GM23338 (cell line): ENCODE results near the gene HDAC5. TPM values are rescaled to one million over a fixed set of nuclear protein-coding genes. Genes with fewer than 3 reads are reported as not detected.
A peak's percentile ranks its signal among the peaks of the same experiment; 100 is the strongest.

ENCODE experiments used
- ATAC-seq: fragments of 200-7000 bp; cut with Tn5 transposase; 3 replicates; pipeline ENCODE4 v1.9.1; 2020
- DNase-seq: peaks from one replicate; pipeline ENCODE4 v3.0.0-alpha.2; 2015; ENCODE audit warnings: low spot score
- H2AFZ ChIP-seq: fragments of 200-600 bp; sonication (generic); 2 replicates; pipeline ENCODE4 v1.8.0; 2016; ENCODE audit warnings: antibody characterized with exemption, mild to moderate bottlenecking, moderate library complexity
- H3F3A ChIP-seq: fragments of 200-600 bp; sonication (generic); replicated peaks from 2 replicates; pipeline ENCODE4 v1.8.0; 2017; ENCODE audit warnings: antibody characterized with exemption, mixed run types, low read depth
- H3K27ac ChIP-seq: fragments of 200-600 bp; sonication (generic); 2 replicates; pipeline ENCODE4 v1.6.1; 2016; ENCODE audit warnings: low read depth
- H3K27me3 ChIP-seq: fragments of 200-600 bp; sonication (generic); 2 replicates; pipeline ENCODE4 v1.8.0; 2016; ENCODE audit warnings: mild to moderate bottlenecking, mixed run types, moderate library complexity; ENCODE audit not compliant: insufficient read depth
- H3K36me3 ChIP-seq: fragments of 200-600 bp; sonication (generic); 2 replicates; pipeline ENCODE4 v1.8.0; 2016; ENCODE audit warnings: mild to moderate bottlenecking; ENCODE audit not compliant: insufficient read depth
- H3K4me1 ChIP-seq: fragments of 200-600 bp; sonication (generic); 2 replicates; pipeline ENCODE4 v1.8.0; 2016; ENCODE audit warnings: mild to moderate bottlenecking, moderate library complexity; ENCODE audit not compliant: insufficient read depth
- H3K4me2 ChIP-seq: fragments of 200-600 bp; sonication (generic); 2 replicates; pipeline ENCODE4 v1.7.1; 2017; ENCODE audit warnings: mixed run types
- H3K4me3 ChIP-seq: fragments of 200-600 bp; sonication (generic); 2 replicates; pipeline ENCODE4 v1.6.1; 2016; ENCODE audit warnings: mixed run types
- H3K79me2 ChIP-seq: fragments of 200-600 bp; sonication (generic); replicated peaks from 2 replicates; pipeline ENCODE4 v1.8.0; 2017; ENCODE audit warnings: mild to moderate bottlenecking; ENCODE audit not compliant: insufficient read depth
- H3K9me2 ChIP-seq: fragments of 200-600 bp; sonication (generic); 2 replicates; pipeline ENCODE4 v1.8.0; 2017; ENCODE audit not compliant: insufficient read depth
- H4K20me1 ChIP-seq: fragments of 200-600 bp; sonication (generic); replicated peaks from 2 replicates; pipeline ENCODE4 v1.8.0; 2017; ENCODE audit warnings: mild to moderate bottlenecking; ENCODE audit not compliant: insufficient read depth
- H3K27ac Mint-ChIP-seq: 2 replicates; pipeline ENCODE4 v1.8.0; 2020; ENCODE audit warnings: inconsistent platforms, mild to moderate bottlenecking, moderate library complexity, mixed read lengths
- H3K27me3 Mint-ChIP-seq: 3 replicates; pipeline ENCODE4 v1.8.0; 2022; ENCODE audit warnings: low read depth, mild to moderate bottlenecking, moderate library complexity, mixed read lengths, inconsistent platforms; ENCODE audit not compliant: insufficient read depth, poor library complexity
- H3K36me3 Mint-ChIP-seq: 3 replicates; pipeline ENCODE4 v1.8.0; 2021; ENCODE audit warnings: low read depth, mild to moderate bottlenecking, inconsistent platforms, moderate library complexity, mixed read lengths
- H3K4me1 Mint-ChIP-seq: 3 replicates; pipeline ENCODE4 v1.8.0; 2020; ENCODE audit warnings: mild to moderate bottlenecking, inconsistent platforms, mixed read lengths
- H3K4me3 Mint-ChIP-seq: 3 replicates; pipeline ENCODE4 v1.8.0; 2021; ENCODE audit warnings: moderate library complexity, mild to moderate bottlenecking, inconsistent platforms, mixed read lengths
- H3K9me3 Mint-ChIP-seq: 3 replicates; pipeline ENCODE4 v1.8.0; 2020; ENCODE audit warnings: moderate library complexity, mild to moderate bottlenecking, inconsistent platforms, mixed read lengths
- CREB1 ChIP-seq: fragments of 250-450 bp; sonication (Bioruptor Pico); IDR thresholded peaks from 2 replicates; pipeline ENCODE4 v1.5.0; 2020; ENCODE audit warnings: low read depth, mild to moderate bottlenecking, moderate library complexity
- EZH2 ChIP-seq: fragments of 200-600 bp; sonication (generic); IDR thresholded peaks from one replicate; pipeline ENCODE4 v1.8.0; 2017; ENCODE audit warnings: antibody characterized with exemption, mild to moderate bottlenecking, low read depth; ENCODE audit not compliant: unreplicated experiment
- EZH2phosphoT487 ChIP-seq: fragments of 200-600 bp; sonication (generic); IDR thresholded peaks from one replicate; pipeline ENCODE4 v1.8.1; 2018; ENCODE audit warnings: antibody characterized with exemption; ENCODE audit not compliant: unreplicated experiment
- JUNB ChIP-seq: IDR thresholded peaks from one replicate; pipeline ENCODE4 v1.6.1; 2016; ENCODE audit warnings: antibody characterized with exemption; ENCODE audit not compliant: unreplicated experiment
- NANOG ChIP-seq: IDR thresholded peaks from 2 replicates; pipeline ENCODE4 v1.6.1; 2016; ENCODE audit warnings: antibody characterized with exemption, borderline replicate concordance
- POLR2AphosphoS5 ChIP-seq: IDR thresholded peaks from 2 replicates; pipeline ENCODE4 v1.6.1; 2016; ENCODE audit warnings: antibody characterized with exemption, low read depth
- ZNF114 ChIP-seq: fragments of 250-450 bp; sonication (Bioruptor Pico); IDR thresholded peaks from 2 replicates; pipeline ENCODE4 v1.5.0; 2020; ENCODE audit warnings: mild to moderate bottlenecking, moderate library complexity
- ZNF331 ChIP-seq: fragments of 250-450 bp; sonication (Bioruptor Pico); IDR thresholded peaks from 2 replicates; pipeline ENCODE4 v1.5.0; 2020; ENCODE audit warnings: low read depth, mild to moderate bottlenecking, moderate library complexity
- polyA plus RNA-seq: library from polyadenylated mRNA; unstranded; fragments of >200 nt; fragmentation: Nextera tagmentation; extraction: Ambion mirVana; gene quantifications from 2 replicates; pipeline ENCODE4 v1.2.1, GENCODE V29; 2016
- total RNA-seq: library from RNA; depleted of rRNA; stranded (reverse); fragments of >200 nt; shearing (Covaris generic); gene quantifications from 2 replicates; pipeline ENCODE4 v1.2.3, GENCODE V29; 2014
- TF ChIP-seq, protein P1 (sequence below), 2 experiments: fragments of 200-600 bp in 1 of 2; sonication (generic) in 1 of 2; conservative IDR thresholded peaks; 2 replicates each; pipeline versions ENCODE4 v1.5.1 to v1.6.1; 2016 to 2017; ENCODE audit warnings: antibody characterized with exemption in 2 of 2, low read depth in 2 of 2, mild to moderate bottlenecking in 2 of 2, moderate library complexity in 1 of 2
- TF ChIP-seq, protein P2 (sequence below): IDR thresholded peaks from one replicate; pipeline ENCODE4 v1.6.1; 2018; ENCODE audit warnings: antibody characterized with exemption; ENCODE audit not compliant: unreplicated experiment
- TF ChIP-seq, protein P3 (sequence below): IDR thresholded peaks from 2 replicates; pipeline ENCODE4 v1.6.1; 2016; ENCODE audit warnings: antibody characterized with exemption
- TF ChIP-seq, protein P4 (sequence below): fragments of 250-450 bp; sonication (Bioruptor Pico); IDR thresholded peaks from 2 replicates; pipeline ENCODE4 v1.5.0; 2020; ENCODE audit warnings: mild to moderate bottlenecking, moderate library complexity

The HDAC5 gene
- total and polyA plus RNA-seq, 2 experiments from 2014 or later, result 16.9 to 71.1 TPM

DNA sequence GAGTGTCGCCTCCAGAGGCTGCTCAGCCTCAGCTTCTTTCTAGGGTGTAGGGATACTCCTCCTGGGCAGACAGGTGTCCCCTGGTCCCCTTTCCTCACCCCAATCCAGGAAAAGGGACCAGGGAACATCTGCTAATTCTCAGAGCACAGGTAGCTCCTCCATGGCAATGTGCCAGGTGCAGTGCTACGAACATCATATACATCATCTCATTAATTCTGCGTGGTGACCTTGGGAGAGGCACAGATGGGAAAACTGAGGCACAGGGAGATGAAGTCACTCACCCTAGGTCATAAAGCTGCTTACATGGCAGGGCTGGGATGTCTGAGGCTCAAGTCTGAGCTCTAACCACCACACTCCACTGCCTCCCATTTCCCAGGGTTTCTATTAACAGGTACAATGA is 11.7 kb downstream of the HDAC5 start:
- H4K20me1 ChIP-seq, result peaks cover 3% of the 10 kb centered on the region; the same call in 1 of the 2 replicates
- peaks cover under 1% of the 10 kb centered on the region; the same call in 1 of the 3 replicates for H3K36me3 Mint-ChIP-seq
- H3K27ac Mint-ChIP-seq, result no peak overlapping the region
- no peaks in the 10 kb centered on the region for H3K27me3 ChIP-seq
- peak overlapping the region; percentile 48; the same call in 1 of the 3 replicates for H3K4me3 Mint-ChIP-seq
- H3K4me3 ChIP-seq, result peak overlapping the region; percentile 54
- H3F3A ChIP-seq, result peaks cover 18% of the 10 kb centered on the region; the same call in 1 of the 2 replicates
- H3K4me1 Mint-ChIP-seq, result peaks cover 49% of the 10 kb centered on the region
- H3K79me2 ChIP-seq, result peaks cover 8% of the 10 kb centered on the region
- peaks cover 33% of the 10 kb centered on the region for H3K4me1 ChIP-seq
- no peak for TF ChIP-seq JUNB
- TF ChIP-seq ZNF114 (CRISPR knock-in tag), result no peak
- TF ChIP-seq, protein P1, sequence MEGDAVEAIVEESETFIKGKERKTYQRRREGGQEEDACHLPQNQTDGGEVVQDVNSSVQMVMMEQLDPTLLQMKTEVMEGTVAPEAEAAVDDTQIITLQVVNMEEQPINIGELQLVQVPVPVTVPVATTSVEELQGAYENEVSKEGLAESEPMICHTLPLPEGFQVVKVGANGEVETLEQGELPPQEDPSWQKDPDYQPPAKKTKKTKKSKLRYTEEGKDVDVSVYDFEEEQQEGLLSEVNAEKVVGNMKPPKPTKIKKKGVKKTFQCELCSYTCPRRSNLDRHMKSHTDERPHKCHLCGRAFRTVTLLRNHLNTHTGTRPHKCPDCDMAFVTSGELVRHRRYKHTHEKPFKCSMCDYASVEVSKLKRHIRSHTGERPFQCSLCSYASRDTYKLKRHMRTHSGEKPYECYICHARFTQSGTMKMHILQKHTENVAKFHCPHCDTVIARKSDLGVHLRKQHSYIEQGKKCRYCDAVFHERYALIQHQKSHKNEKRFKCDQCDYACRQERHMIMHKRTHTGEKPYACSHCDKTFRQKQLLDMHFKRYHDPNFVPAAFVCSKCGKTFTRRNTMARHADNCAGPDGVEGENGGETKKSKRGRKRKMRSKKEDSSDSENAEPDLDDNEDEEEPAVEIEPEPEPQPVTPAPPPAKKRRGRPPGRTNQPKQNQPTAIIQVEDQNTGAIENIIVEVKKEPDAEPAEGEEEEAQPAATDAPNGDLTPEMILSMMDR (conservative IDR thresholded peaks at IDR 0.05; ENCODE audit: low read depth in 2 of 2), result no peak
- no peak for TF ChIP-seq EZH2
- TF ChIP-seq EZH2phosphoT487, result no peak
- TF ChIP-seq CREB1 (CRISPR knock-in tag), result no peak
- no peak for TF ChIP-seq NANOG
- TF ChIP-seq ZNF331 (CRISPR knock-in tag), result no peak
- TF ChIP-seq, protein P2, sequence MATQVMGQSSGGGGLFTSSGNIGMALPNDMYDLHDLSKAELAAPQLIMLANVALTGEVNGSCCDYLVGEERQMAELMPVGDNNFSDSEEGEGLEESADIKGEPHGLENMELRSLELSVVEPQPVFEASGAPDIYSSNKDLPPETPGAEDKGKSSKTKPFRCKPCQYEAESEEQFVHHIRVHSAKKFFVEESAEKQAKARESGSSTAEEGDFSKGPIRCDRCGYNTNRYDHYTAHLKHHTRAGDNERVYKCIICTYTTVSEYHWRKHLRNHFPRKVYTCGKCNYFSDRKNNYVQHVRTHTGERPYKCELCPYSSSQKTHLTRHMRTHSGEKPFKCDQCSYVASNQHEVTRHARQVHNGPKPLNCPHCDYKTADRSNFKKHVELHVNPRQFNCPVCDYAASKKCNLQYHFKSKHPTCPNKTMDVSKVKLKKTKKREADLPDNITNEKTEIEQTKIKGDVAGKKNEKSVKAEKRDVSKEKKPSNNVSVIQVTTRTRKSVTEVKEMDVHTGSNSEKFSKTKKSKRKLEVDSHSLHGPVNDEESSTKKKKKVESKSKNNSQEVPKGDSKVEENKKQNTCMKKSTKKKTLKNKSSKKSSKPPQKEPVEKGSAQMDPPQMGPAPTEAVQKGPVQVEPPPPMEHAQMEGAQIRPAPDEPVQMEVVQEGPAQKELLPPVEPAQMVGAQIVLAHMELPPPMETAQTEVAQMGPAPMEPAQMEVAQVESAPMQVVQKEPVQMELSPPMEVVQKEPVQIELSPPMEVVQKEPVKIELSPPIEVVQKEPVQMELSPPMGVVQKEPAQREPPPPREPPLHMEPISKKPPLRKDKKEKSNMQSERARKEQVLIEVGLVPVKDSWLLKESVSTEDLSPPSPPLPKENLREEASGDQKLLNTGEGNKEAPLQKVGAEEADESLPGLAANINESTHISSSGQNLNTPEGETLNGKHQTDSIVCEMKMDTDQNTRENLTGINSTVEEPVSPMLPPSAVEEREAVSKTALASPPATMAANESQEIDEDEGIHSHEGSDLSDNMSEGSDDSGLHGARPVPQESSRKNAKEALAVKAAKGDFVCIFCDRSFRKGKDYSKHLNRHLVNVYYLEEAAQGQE, result no peak
- TF ChIP-seq, protein P3, sequence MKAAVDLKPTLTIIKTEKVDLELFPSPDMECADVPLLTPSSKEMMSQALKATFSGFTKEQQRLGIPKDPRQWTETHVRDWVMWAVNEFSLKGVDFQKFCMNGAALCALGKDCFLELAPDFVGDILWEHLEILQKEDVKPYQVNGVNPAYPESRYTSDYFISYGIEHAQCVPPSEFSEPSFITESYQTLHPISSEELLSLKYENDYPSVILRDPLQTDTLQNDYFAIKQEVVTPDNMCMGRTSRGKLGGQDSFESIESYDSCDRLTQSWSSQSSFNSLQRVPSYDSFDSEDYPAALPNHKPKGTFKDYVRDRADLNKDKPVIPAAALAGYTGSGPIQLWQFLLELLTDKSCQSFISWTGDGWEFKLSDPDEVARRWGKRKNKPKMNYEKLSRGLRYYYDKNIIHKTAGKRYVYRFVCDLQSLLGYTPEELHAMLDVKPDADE, result no peak
- TF ChIP-seq POLR2AphosphoS5, result no peak
- TF ChIP-seq, protein P4, sequence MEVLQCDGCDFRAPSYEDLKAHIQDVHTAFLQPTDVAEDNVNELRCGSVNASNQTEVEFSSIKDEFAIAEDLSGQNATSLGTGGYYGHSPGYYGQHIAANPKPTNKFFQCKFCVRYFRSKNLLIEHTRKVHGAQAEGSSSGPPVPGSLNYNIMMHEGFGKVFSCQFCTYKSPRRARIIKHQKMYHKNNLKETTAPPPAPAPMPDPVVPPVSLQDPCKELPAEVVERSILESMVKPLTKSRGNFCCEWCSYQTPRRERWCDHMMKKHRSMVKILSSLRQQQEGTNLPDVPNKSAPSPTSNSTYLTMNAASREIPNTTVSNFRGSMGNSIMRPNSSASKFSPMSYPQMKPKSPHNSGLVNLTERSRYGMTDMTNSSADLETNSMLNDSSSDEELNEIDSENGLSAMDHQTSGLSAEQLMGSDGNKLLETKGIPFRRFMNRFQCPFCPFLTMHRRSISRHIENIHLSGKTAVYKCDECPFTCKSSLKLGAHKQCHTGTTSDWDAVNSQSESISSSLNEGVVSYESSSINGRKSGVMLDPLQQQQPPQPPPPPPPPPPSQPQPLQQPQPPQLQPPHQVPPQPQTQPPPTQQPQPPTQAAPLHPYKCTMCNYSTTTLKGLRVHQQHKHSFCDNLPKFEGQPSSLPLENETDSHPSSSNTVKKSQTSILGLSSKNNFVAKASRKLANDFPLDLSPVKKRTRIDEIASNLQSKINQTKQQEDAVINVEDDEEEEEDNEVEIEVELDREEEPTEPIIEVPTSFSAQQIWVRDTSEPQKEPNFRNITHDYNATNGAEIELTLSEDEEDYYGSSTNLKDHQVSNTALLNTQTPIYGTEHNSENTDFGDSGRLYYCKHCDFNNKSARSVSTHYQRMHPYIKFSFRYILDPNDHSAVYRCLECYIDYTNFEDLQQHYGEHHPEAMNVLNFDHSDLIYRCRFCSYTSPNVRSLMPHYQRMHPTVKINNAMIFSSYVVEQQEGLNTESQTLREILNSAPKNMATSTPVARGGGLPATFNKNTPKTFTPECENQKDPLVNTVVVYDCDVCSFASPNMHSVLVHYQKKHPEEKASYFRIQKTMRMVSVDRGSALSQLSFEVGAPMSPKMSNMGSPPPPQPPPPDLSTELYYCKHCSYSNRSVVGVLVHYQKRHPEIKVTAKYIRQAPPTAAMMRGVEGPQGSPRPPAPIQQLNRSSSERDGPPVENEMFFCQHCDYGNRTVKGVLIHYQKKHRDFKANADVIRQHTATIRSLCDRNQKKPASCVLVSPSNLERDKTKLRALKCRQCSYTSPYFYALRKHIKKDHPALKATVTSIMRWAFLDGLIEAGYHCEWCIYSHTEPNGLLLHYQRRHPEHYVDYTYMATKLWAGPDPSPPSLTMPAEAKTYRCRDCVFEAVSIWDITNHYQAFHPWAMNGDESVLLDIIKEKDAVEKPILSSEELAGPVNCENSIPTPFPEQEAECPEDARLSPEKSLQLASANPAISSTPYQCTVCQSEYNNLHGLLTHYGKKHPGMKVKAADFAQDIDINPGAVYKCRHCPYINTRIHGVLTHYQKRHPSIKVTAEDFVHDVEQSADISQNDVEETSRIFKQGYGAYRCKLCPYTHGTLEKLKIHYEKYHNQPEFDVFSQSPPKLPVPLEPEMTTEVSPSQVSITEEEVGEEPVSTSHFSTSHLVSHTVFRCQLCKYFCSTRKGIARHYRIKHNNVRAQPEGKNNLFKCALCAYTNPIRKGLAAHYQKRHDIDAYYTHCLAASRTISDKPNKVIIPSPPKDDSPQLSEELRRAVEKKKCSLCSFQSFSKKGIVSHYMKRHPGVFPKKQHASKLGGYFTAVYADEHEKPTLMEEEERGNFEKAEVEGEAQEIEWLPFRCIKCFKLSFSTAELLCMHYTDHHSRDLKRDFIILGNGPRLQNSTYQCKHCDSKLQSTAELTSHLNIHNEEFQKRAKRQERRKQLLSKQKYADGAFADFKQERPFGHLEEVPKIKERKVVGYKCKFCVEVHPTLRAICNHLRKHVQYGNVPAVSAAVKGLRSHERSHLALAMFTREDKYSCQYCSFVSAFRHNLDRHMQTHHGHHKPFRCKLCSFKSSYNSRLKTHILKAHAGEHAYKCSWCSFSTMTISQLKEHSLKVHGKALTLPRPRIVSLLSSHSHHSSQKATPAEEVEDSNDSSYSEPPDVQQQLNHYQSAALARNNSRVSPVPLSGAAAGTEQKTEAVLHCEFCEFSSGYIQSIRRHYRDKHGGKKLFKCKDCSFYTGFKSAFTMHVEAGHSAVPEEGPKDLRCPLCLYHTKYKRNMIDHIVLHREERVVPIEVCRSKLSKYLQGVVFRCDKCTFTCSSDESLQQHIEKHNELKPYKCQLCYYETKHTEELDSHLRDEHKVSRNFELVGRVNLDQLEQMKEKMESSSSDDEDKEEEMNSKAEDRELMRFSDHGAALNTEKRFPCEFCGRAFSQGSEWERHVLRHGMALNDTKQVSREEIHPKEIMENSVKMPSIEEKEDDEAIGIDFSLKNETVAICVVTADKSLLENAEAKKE (CRISPR knock-in tag), result no peak
- peaks cover 5% of the 10 kb centered on the region for H3K27me3 Mint-ChIP-seq
- no peaks in the 10 kb centered on the region for H3K9me3 Mint-ChIP-seq
- H3K36me3 ChIP-seq, result no peaks in the 10 kb centered on the region
- H3K9me2 ChIP-seq, result no peaks in the 10 kb centered on the region
- H3K27ac ChIP-seq, result no peak overlapping the region; the same call in 1 of the 2 replicates
- no peak for DNase-seq
- peak overlapping the region; percentile 77 for H3K4me2 ChIP-seq
- no peak overlapping the region for H2AFZ ChIP-seq
- no peak for ATAC-seq
